Kidney epithelial cell (primary cell): ENCODE data around the gene SLC4A5. TPM values are rescaled to one million over a fixed set of nuclear protein-coding genes. Genes with fewer than 3 reads are reported as not detected.

Experiments
- DNase-seq: peaks from one replicate; pipeline ENCODE4 v3.0.0-alpha.2; 2010; ENCODE audit warnings: low read depth
- H3K27me3 ChIP-seq: 2 replicates; pipeline ENCODE4 v1.6.0; 2011; ENCODE audit warnings: low read length; ENCODE audit not compliant: control insufficient read depth, insufficient read depth
- H3K36me3 ChIP-seq: 2 replicates; pipeline ENCODE4 v1.5.1; 2011; ENCODE audit warnings: low read length; ENCODE audit not compliant: control insufficient read depth, insufficient read depth
- H3K4me3 ChIP-seq: 2 replicates; pipeline ENCODE4 v1.5.1; 2011; ENCODE audit warnings: low read depth, mild to moderate bottlenecking, control low read depth, low read length
- total RNA-seq: library from RNA; depleted of rRNA; stranded (reverse); fragments of >200 nt; gene quantifications from 2 replicates; pipeline ENCODE4 v1.2.3, GENCODE V29; 2015
- TF ChIP-seq, protein P1 (sequence below): IDR thresholded peaks from 2 replicates; pipeline ENCODE4 v1.5.1; 2011; ENCODE audit warnings: mild to moderate bottlenecking, moderate library complexity, low read length, control low read depth, inconsistent platforms; ENCODE audit not compliant: insufficient read depth, poor library complexity, severe bottlenecking

Gene SLC4A5
- total RNA-seq, 1 donor from 2014 or later: 1.8 TPM

DNA sequence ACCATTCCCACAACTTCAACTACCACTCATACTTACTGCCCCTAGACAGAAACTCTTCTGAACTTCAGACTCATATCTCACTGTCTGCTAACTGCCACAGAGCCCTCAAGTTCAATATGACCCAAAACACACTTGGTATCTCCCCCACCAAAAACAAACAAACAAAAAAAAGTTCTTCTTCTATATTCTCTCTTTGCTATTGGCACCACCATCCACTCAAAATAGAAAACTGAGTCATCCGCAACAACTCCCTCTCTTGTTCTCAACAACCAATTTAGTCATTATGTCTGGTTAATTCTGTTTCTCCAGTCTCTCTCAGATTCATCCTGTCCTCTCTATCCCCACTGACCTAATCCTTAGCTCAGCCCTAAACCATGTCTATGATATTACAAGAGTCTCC lies 44.1 kb upstream of the SLC4A5 start:
- Histone ChIP-seq H3K4me3 (no peak overlapping the region), H3K36me3 (no peaks in the 10 kb centered on the region), H3K27me3 (no peaks in the 10 kb centered on the region)
- TF ChIP-seq, protein P1, sequence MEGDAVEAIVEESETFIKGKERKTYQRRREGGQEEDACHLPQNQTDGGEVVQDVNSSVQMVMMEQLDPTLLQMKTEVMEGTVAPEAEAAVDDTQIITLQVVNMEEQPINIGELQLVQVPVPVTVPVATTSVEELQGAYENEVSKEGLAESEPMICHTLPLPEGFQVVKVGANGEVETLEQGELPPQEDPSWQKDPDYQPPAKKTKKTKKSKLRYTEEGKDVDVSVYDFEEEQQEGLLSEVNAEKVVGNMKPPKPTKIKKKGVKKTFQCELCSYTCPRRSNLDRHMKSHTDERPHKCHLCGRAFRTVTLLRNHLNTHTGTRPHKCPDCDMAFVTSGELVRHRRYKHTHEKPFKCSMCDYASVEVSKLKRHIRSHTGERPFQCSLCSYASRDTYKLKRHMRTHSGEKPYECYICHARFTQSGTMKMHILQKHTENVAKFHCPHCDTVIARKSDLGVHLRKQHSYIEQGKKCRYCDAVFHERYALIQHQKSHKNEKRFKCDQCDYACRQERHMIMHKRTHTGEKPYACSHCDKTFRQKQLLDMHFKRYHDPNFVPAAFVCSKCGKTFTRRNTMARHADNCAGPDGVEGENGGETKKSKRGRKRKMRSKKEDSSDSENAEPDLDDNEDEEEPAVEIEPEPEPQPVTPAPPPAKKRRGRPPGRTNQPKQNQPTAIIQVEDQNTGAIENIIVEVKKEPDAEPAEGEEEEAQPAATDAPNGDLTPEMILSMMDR: no peak
- no peak for DNase-seq

GRCh38 chr2:74385396-74385795 lies 42.2 kb upstream of the SLC4A5 start:
- Histone ChIP-seq H3K4me3 (no peak overlapping the region), H3K36me3 (no peaks in the 10 kb centered on the region), H3K27me3 (no peaks in the 10 kb centered on the region)
- no peak for DNase-seq
- TF ChIP-seq, protein P1: no peak

DNA sequence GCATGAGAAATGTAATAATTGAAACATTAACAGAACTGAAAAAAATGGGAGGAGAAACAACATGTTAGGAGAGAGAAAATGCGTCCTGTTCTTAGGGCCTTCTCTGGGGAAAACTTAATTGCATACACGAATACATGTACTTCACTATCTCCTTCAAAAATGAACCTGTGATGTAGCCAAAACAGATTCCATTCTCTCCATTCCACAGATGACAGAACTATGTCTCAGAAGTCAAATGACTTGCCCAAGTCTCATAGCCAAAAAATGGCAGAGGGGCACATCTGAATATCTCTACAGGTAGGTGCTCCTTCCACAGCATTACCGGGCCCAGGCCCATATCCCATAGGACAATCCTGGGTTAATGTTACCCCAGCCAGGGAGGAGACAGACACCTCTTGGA lies 40.8 kb upstream of the SLC4A5 start:
- TF ChIP-seq, protein P1: no peak
- no peak for DNase-seq
- Histone ChIP-seq H3K27me3 (no peaks in the 10 kb centered on the region), H3K4me3 (no peak overlapping the region), H3K36me3 (no peaks in the 10 kb centered on the region)

- Histone ChIP-seq H3K4me3 (no peak overlapping the region), H3K27me3 (no peaks in the 10 kb centered on the region), H3K36me3 (no peaks in the 10 kb centered on the region)
- no peak for DNase-seq
- TF ChIP-seq, protein P1: no peak
Measured at GRCh38 chr2:74383254-74383653, 40.0 kb upstream of the SLC4A5 start.

DNA sequence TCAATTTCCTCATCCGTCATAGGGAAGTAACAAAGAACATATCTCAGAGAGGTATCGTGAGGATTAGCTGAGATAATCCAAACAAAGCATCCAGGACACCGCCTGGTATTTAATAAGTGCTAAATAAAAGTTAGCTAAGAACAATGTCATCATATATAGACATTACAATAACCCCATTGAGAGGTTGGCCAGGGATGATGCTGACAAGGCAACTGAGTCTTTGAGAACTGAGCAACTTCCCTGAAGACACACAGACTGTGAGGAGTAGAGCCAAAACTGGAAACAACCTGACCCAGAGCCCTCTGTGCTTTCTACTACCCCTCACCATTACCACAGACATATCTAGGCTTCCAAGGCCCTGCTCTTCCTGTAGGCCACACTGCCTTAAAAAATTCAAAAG lies 38.5 kb upstream of the SLC4A5 start:
- no peaks in the 10 kb centered on the region for H3K27me3 ChIP-seq
- peaks cover 2% of the 10 kb centered on the region for H3K36me3 ChIP-seq
- no peak for DNase-seq
- no peak overlapping the region for H3K4me3 ChIP-seq
- TF ChIP-seq, protein P1: no peak
